ENCODE results near the gene DSCAM. TPM values are rescaled to one million over a fixed set of nuclear protein-coding genes. Genes with fewer than 3 reads are reported as not detected.

Gene DSCAM
- total RNA-seq, 1 experiment from 2014 or later = 0.13 TPM

GRCh38 chr21:40463176-40463575 is 383.8 kb downstream of the DSCAM start (continued):
- TF ChIP-seq ZNF425 (CRISPR knock-in tag; conservative IDR thresholded peaks at IDR 0.05) = no peak
- no peak for TF ChIP-seq ATF2 (CRISPR knock-in tag; IDR thresholded peaks at IDR 0.05; ENCODE audit: borderline replicate concordance, low read depth)
- TF ChIP-seq GTF2I (CRISPR knock-in tag; conservative IDR thresholded peaks at IDR 0.05) = no peak
- no peak for TF ChIP-seq MYBL2 (CRISPR knock-in tag; IDR thresholded peaks at IDR 0.05)
- TF ChIP-seq FOXP4 (CRISPR knock-in tag; IDR thresholded peaks at IDR 0.05) = no peak
- no peak for TF ChIP-seq ZSCAN18 (CRISPR knock-in tag; IDR thresholded peaks at IDR 0.05)
- no peak for TF ChIP-seq ZNF396 (CRISPR knock-in tag; IDR thresholded peaks at IDR 0.05; ENCODE audit: borderline replicate concordance)
- no peak for TF ChIP-seq E2F1 (CRISPR knock-in tag; IDR thresholded peaks at IDR 0.05)
- no peak for TF ChIP-seq FOXP1 (CRISPR knock-in tag; IDR thresholded peaks at IDR 0.05; ENCODE audit: borderline replicate concordance)
- TF ChIP-seq NFE2L1 (CRISPR knock-in tag; IDR thresholded peaks at IDR 0.05) = no peak
- TF ChIP-seq, protein P1, sequence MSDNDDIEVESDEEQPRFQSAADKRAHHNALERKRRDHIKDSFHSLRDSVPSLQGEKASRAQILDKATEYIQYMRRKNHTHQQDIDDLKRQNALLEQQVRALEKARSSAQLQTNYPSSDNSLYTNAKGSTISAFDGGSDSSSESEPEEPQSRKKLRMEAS (CRISPR knock-in tag; IDR thresholded peaks at IDR 0.05) = no peak
- TF ChIP-seq, protein P2, sequence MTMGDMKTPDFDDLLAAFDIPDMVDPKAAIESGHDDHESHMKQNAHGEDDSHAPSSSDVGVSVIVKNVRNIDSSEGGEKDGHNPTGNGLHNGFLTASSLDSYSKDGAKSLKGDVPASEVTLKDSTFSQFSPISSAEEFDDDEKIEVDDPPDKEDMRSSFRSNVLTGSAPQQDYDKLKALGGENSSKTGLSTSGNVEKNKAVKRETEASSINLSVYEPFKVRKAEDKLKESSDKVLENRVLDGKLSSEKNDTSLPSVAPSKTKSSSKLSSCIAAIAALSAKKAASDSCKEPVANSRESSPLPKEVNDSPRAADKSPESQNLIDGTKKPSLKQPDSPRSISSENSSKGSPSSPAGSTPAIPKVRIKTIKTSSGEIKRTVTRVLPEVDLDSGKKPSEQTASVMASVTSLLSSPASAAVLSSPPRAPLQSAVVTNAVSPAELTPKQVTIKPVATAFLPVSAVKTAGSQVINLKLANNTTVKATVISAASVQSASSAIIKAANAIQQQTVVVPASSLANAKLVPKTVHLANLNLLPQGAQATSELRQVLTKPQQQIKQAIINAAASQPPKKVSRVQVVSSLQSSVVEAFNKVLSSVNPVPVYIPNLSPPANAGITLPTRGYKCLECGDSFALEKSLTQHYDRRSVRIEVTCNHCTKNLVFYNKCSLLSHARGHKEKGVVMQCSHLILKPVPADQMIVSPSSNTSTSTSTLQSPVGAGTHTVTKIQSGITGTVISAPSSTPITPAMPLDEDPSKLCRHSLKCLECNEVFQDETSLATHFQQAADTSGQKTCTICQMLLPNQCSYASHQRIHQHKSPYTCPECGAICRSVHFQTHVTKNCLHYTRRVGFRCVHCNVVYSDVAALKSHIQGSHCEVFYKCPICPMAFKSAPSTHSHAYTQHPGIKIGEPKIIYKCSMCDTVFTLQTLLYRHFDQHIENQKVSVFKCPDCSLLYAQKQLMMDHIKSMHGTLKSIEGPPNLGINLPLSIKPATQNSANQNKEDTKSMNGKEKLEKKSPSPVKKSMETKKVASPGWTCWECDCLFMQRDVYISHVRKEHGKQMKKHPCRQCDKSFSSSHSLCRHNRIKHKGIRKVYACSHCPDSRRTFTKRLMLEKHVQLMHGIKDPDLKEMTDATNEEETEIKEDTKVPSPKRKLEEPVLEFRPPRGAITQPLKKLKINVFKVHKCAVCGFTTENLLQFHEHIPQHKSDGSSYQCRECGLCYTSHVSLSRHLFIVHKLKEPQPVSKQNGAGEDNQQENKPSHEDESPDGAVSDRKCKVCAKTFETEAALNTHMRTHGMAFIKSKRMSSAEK (CRISPR knock-in tag; IDR thresholded peaks at IDR 0.05; ENCODE audit: borderline replicate concordance) = no peak

GRCh38 chr21:40461008-40461407 is 385.9 kb downstream of the DSCAM start:
- ChIA-PET CTCF (interaction anchor here (1.2 kb wide), 1 partner anchor 52 kb away, joined by 3 read pairs; no protein-coding TSS in a partner anchor), POLR2A (no interaction called here)
- DNase-seq (ENCODE audit: low spot score) = no peak
- Mint-ChIP-seq H3K9me3 (0 out of 2 replicates have a peak, but pooled peaks cover 4% of the 10 kb centered on the region), H3K4me1 (no peaks in the 10 kb centered on the region), H3K4me3 (no peak overlapping the region), H3K27me3 (ENCODE audit: low read depth) (no peaks in the 10 kb centered on the region), H3K27ac (no peak overlapping the region), H3K36me3 (no peaks in the 10 kb centered on the region)
- no peak for ATAC-seq
- TF ChIP-seq HMGXB4 (CRISPR knock-in tag; IDR thresholded peaks at IDR 0.05) = no peak
- no peak for TF ChIP-seq JUN (CRISPR knock-in tag; IDR thresholded peaks at IDR 0.05)
- no peak for TF ChIP-seq NFE2L1 (CRISPR knock-in tag; IDR thresholded peaks at IDR 0.05)
- TF ChIP-seq ATF6 (CRISPR knock-in tag; IDR thresholded peaks at IDR 0.05) = no peak
- TF ChIP-seq ZNF425 (CRISPR knock-in tag; conservative IDR thresholded peaks at IDR 0.05) = no peak
- TF ChIP-seq ZNF423 (CRISPR knock-in tag; IDR thresholded peaks at IDR 0.05) = no peak
